ENCODE data around the gene CCDC40. TPM values are rescaled to one million over a fixed set of nuclear protein-coding genes. Genes with fewer than 3 reads are reported as not detected.

Gene CCDC40
- total and polyA plus RNA-seq, 2 donors (not counting 1 experiment from before 2014, with no cell fraction given): 0.63 to 3.2 TPM

GRCh38 chr17:80122026-80122575 is 85.7 kb downstream of the CCDC40 start:
- Histone ChIP-seq H3K9ac (ENCODE audit: low read length) (no peak overlapping the region), H3K27me3 (replicated peaks in 1 of 4; ENCODE audit: control extremely low read depth in 1 of 4, control insufficient read depth in 3 of 4, insufficient read depth in 4 of 4, low read length in 3 of 4) (peaks cover 0 to 7% (median 1%) of the 10 kb centered on the region in 4 experiments), H3K4me1 (ENCODE audit: control insufficient read depth in 2 of 2, insufficient read depth in 2 of 2, low read length in 2 of 2) (no peaks in the 10 kb centered on the region), H4K20me1 (ENCODE audit: control insufficient read depth, insufficient read depth, low read length, poor library complexity, severe bottlenecking) (no peaks in the 10 kb centered on the region), H3K4me3 (ENCODE audit: control extremely low read depth in 1 of 5, extremely low read depth in 1 of 5, insufficient read depth in 1 of 5, low read depth in 2 of 5, low read length in 4 of 5) (no peak overlapping the region), H3K36me3 (replicated peaks in 1 of 2; ENCODE audit: control extremely low read depth in 1 of 2, control insufficient read depth in 1 of 2, extremely low read depth in 1 of 2, insufficient read depth in 2 of 2, low read length in 1 of 2) (no peaks in the 10 kb centered on the region), H3K4me2 (replicated peaks; ENCODE audit: low read depth, low read length, poor library complexity, severe bottlenecking) (no peak overlapping the region), H3K79me2 (ENCODE audit: control insufficient read depth, insufficient read depth, low read length) (no peaks in the 10 kb centered on the region), H2AFZ (ENCODE audit: insufficient read depth, low read depth, low read length, poor library complexity, severe bottlenecking) (no peak overlapping the region), H3K27ac (ENCODE audit: low read length in 2 of 2) (no peak overlapping the region), H3K9me3 (ENCODE audit: control extremely low read depth in 1 of 3, control insufficient read depth in 2 of 3, insufficient read depth in 1 of 3, low read length in 2 of 3) (no peaks in the 10 kb centered on the region)
- 93% methylated on average over 13 of the region's 17 CpGs for WGBS (ENCODE audit: insufficient coverage)
- ChIA-PET CTCF (no interaction called here), POLR2A (no interaction called here)
- Mint-ChIP-seq H3K27ac (no peak overlapping the region), H3K4me3 (no peak overlapping the region), H3K9me3 (ENCODE audit: insufficient read depth) (no peaks in the 10 kb centered on the region), H3K27me3 (peaks cover 7% of the 10 kb centered on the region), H3K4me1 (no peaks in the 10 kb centered on the region)
- TF ChIP-seq CTCF (IDR thresholded peaks at IDR 0.05) (no peak), EZH2 (IDR thresholded peaks at IDR 0.05; ENCODE audit: borderline replicate concordance, insufficient read depth, low read depth, low read length, poor library complexity, severe bottlenecking) (no peak)
- intact Hi-C loops (cut with micrococcal nuclease): no loop called here
- ATAC-seq (ENCODE audit: low read depth): no peak
- DNase-seq: no peak

GRCh38 chr17:80122926-80123505 is 86.6 kb downstream of the CCDC40 start:
- Mint-ChIP-seq H3K9me3 (ENCODE audit: insufficient read depth) (no peaks in the 10 kb centered on the region), H3K4me3 (no peak overlapping the region), H3K27ac (no peak overlapping the region), H3K4me1 (no peaks in the 10 kb centered on the region), H3K27me3 (peaks cover 7% of the 10 kb centered on the region)
- POLR2A ChIA-PET: no interaction called here
- Histone ChIP-seq H3K4me1 (ENCODE audit: control insufficient read depth in 2 of 2, insufficient read depth in 2 of 2, low read length in 2 of 2) (no peaks in the 10 kb centered on the region), H3K27me3 (replicated peaks in 1 of 4; ENCODE audit: control extremely low read depth in 1 of 4, control insufficient read depth in 3 of 4, insufficient read depth in 4 of 4, low read length in 3 of 4) (peaks cover 0 to 7% (median 1%) of the 10 kb centered on the region in 4 experiments), H2AFZ (ENCODE audit: insufficient read depth, low read depth, low read length, poor library complexity, severe bottlenecking) (no peak overlapping the region), H3K4me2 (replicated peaks; ENCODE audit: low read depth, low read length, poor library complexity, severe bottlenecking) (no peak overlapping the region), H4K20me1 (ENCODE audit: control insufficient read depth, insufficient read depth, low read length, poor library complexity, severe bottlenecking) (no peaks in the 10 kb centered on the region), H3K79me2 (ENCODE audit: control insufficient read depth, insufficient read depth, low read length) (no peaks in the 10 kb centered on the region), H3K9ac (ENCODE audit: low read length) (no peak overlapping the region), H3K9me3 (ENCODE audit: control extremely low read depth in 1 of 3, control insufficient read depth in 2 of 3, insufficient read depth in 1 of 3, low read length in 2 of 3) (no peaks in the 10 kb centered on the region), H3K36me3 (replicated peaks in 1 of 2; ENCODE audit: control extremely low read depth in 1 of 2, control insufficient read depth in 1 of 2, extremely low read depth in 1 of 2, insufficient read depth in 2 of 2, low read length in 1 of 2) (no peaks in the 10 kb centered on the region), H3K4me3 (ENCODE audit: control extremely low read depth in 1 of 5, extremely low read depth in 1 of 5, insufficient read depth in 1 of 5, low read depth in 2 of 5, low read length in 4 of 5) (no peak overlapping the region), H3K27ac (ENCODE audit: low read length in 2 of 2) (no peak overlapping the region)
- intact Hi-C loops (cut with micrococcal nuclease): no loop called here
- DNase-seq: no peak
- CTCF ChIA-PET: no interaction called here
- WGBS (ENCODE audit: insufficient coverage): 81% methylated on average over 4 of the region's 6 CpGs
- ATAC-seq (ENCODE audit: low read depth): no peak
- TF ChIP-seq EZH2 (IDR thresholded peaks at IDR 0.05; ENCODE audit: borderline replicate concordance, insufficient read depth, low read depth, low read length, poor library complexity, severe bottlenecking) (no peak), CTCF (IDR thresholded peaks at IDR 0.05) (no peak)

Measured in B cell (primary cell).